HUES64 (cell line): ENCODE results near the gene COL23A1.

Experiments
- H3K27ac ChIP-seq: 2 replicates; pipeline ENCODE4 v1.7.0; 2013; ENCODE audit warnings: low read depth, low read length, inconsistent platforms
- H3K27me3 ChIP-seq: 2 replicates; pipeline ENCODE4 v1.6.1; 2013; ENCODE audit warnings: mild to moderate bottlenecking, low read length; ENCODE audit not compliant: insufficient read depth
- H3K36me3 ChIP-seq: 2 replicates; pipeline ENCODE4 v1.6.1; 2013; ENCODE audit warnings: mild to moderate bottlenecking, low read length; ENCODE audit not compliant: insufficient read depth
- H3K4me1 ChIP-seq: 2 replicates; pipeline ENCODE4 v1.6.1; 2013; ENCODE audit warnings: mild to moderate bottlenecking, low read length, moderate library complexity; ENCODE audit not compliant: insufficient read depth
- H3K4me3 ChIP-seq: 2 replicates; pipeline ENCODE4 v1.5.1; 2013; ENCODE audit warnings: mild to moderate bottlenecking, low read length, moderate library complexity
- H3K9ac ChIP-seq: 2 replicates; pipeline ENCODE4 v1.6.1; 2013; ENCODE audit warnings: mild to moderate bottlenecking, low read depth, low read length
- H3K9me3 ChIP-seq: 2 replicates; pipeline ENCODE4 v1.6.1; 2013; ENCODE audit warnings: low read depth, low read length; ENCODE audit not compliant: insufficient read depth
- WGBS: fragments of 150-250, 120-280 bp; methylation state at CpG from one replicate; pipeline ENCODE4 v1.1.7; 2013; ENCODE audit warnings: missing lambda C conversion rate; 5-methylcytosine and 5-hydroxymethylcytosine counted together

Gene COL23A1

GRCh38 chr5:178465228-178465860 is 124.8 kb downstream of the COL23A1 start:
- no peaks in the 10 kb centered on the region for H3K36me3 ChIP-seq
- H3K4me1 ChIP-seq = peaks cover 20% of the 10 kb centered on the region
- no peak overlapping the region for H3K4me3 ChIP-seq
- H3K9ac ChIP-seq = no peak overlapping the region
- 90% methylated on average over 19 of the region's 19 CpGs for WGBS
- H3K27ac ChIP-seq = no peak overlapping the region
- H3K9me3 ChIP-seq = no peaks in the 10 kb centered on the region
- H3K27me3 ChIP-seq = no peaks in the 10 kb centered on the region

GRCh38 chr5:178464431-178465048 is 125.7 kb downstream of the COL23A1 start:
- 90% methylated on average over 14 of the region's 14 CpGs for WGBS
- no peak overlapping the region for H3K27ac ChIP-seq
- no peak overlapping the region for H3K9ac ChIP-seq
- H3K4me3 ChIP-seq = no peak overlapping the region
- H3K9me3 ChIP-seq = no peaks in the 10 kb centered on the region
- no peaks in the 10 kb centered on the region for H3K27me3 ChIP-seq
- peaks cover 20% of the 10 kb centered on the region for H3K4me1 ChIP-seq
- H3K36me3 ChIP-seq = no peaks in the 10 kb centered on the region

- peaks cover 20% of the 10 kb centered on the region for H3K4me1 ChIP-seq
These were observed 126.7 kb downstream of the COL23A1 start for GRCh38 chr5:178463321-178464155.

GRCh38 chr5:178462816-178463215 is 127.4 kb downstream of the COL23A1 start:
- Histone ChIP-seq H3K9ac (no peak overlapping the region), H3K27me3 (no peaks in the 10 kb centered on the region), H3K4me3 (no peak overlapping the region), H3K4me1 (peaks cover 20% of the 10 kb centered on the region), H3K36me3 (no peaks in the 10 kb centered on the region), H3K9me3 (no peaks in the 10 kb centered on the region), H3K27ac (peak overlapping the region; percentile 27; the same call in 1 of the 2 replicates)
- 91% methylated on average over 13 of the region's 13 CpGs for WGBS

More at GRCh38 chr5:178463321-178464155, 126.7 kb downstream of the COL23A1 start:
- no peaks in the 10 kb centered on the region for H3K27me3 ChIP-seq
- no peak overlapping the region for H3K4me3 ChIP-seq
- 93% methylated on average over 30 of the region's 30 CpGs for WGBS
- no peak overlapping the region for H3K27ac ChIP-seq
- no peaks in the 10 kb centered on the region for H3K9me3 ChIP-seq
- no peak overlapping the region for H3K9ac ChIP-seq
- no peaks in the 10 kb centered on the region for H3K36me3 ChIP-seq

- H3K27me3 ChIP-seq = no peaks in the 10 kb centered on the region
- H3K27ac ChIP-seq = peak overlapping the region; percentile 60
- H3K4me3 ChIP-seq = no peak overlapping the region
- no peaks in the 10 kb centered on the region for H3K9me3 ChIP-seq
- H3K9ac ChIP-seq = no peak overlapping the region
- no peaks in the 10 kb centered on the region for H3K36me3 ChIP-seq
- H3K4me1 ChIP-seq = peaks cover 20% of the 10 kb centered on the region
These were observed 128.1 kb downstream of the COL23A1 start for GRCh38 chr5:178462076-178462475.

GRCh38 chr5:178461004-178461730 is 129.0 kb downstream of the COL23A1 start:
- H3K9ac ChIP-seq = no peak overlapping the region
- no peak overlapping the region for H3K4me3 ChIP-seq
- H3K9me3 ChIP-seq = no peaks in the 10 kb centered on the region
- peak overlapping the region; percentile 60; the same call in 1 of the 2 replicates for H3K27ac ChIP-seq
- H3K36me3 ChIP-seq = no peaks in the 10 kb centered on the region
- H3K4me1 ChIP-seq = peaks cover 20% of the 10 kb centered on the region
- no peaks in the 10 kb centered on the region for H3K27me3 ChIP-seq
- 46% methylated on average over 12 of the region's 12 CpGs for WGBS

- H3K9ac ChIP-seq = no peak overlapping the region
- WGBS = 89% methylated on average over 3 of the region's 5 CpGs
- H3K27ac ChIP-seq = no peak overlapping the region
- H3K4me3 ChIP-seq = no peak overlapping the region
- no peaks in the 10 kb centered on the region for H3K36me3 ChIP-seq
- H3K4me1 ChIP-seq = peaks cover 20% of the 10 kb centered on the region
- H3K9me3 ChIP-seq = no peaks in the 10 kb centered on the region
- H3K27me3 ChIP-seq = no peaks in the 10 kb centered on the region
These were observed 129.6 kb downstream of the COL23A1 start for GRCh38 chr5:178460598-178460997.

- WGBS = 96% methylated on average over 3 of the region's 3 CpGs
These were observed 130.0 kb downstream of the COL23A1 start for GRCh38 chr5:178460174-178460573.

GRCh38 chr5:178458140-178458539 is 132.1 kb downstream of the COL23A1 start:
- no peak overlapping the region for H3K9ac ChIP-seq
- peaks cover 20% of the 10 kb centered on the region for H3K4me1 ChIP-seq
- H3K27me3 ChIP-seq = no peaks in the 10 kb centered on the region
- H3K9me3 ChIP-seq = no peaks in the 10 kb centered on the region
- 89% methylated on average over 8 of the region's 8 CpGs for WGBS
- no peaks in the 10 kb centered on the region for H3K36me3 ChIP-seq
- no peak overlapping the region for H3K4me3 ChIP-seq
- H3K27ac ChIP-seq = no peak overlapping the region

More at GRCh38 chr5:178460174-178460573, 130.0 kb downstream of the COL23A1 start:
- no peaks in the 10 kb centered on the region for H3K36me3 ChIP-seq
- peaks cover 20% of the 10 kb centered on the region for H3K4me1 ChIP-seq
- no peaks in the 10 kb centered on the region for H3K27me3 ChIP-seq
- no peak overlapping the region for H3K9ac ChIP-seq
- H3K4me3 ChIP-seq = no peak overlapping the region
- H3K9me3 ChIP-seq = no peaks in the 10 kb centered on the region
- H3K27ac ChIP-seq = no peak overlapping the region

- Histone ChIP-seq H3K36me3 (no peaks in the 10 kb centered on the region), H3K27me3 (no peaks in the 10 kb centered on the region), H3K27ac (no peak overlapping the region), H3K4me1 (peaks cover 19% of the 10 kb centered on the region), H3K9me3 (no peaks in the 10 kb centered on the region), H3K4me3 (no peak overlapping the region), H3K9ac (no peak overlapping the region)
- 88% methylated on average over 1 of the region's 4 CpGs for WGBS
These were observed 132.7 kb downstream of the COL23A1 start for GRCh38 chr5:178457471-178457870.

- no peak overlapping the region for H3K9ac ChIP-seq
- no peak overlapping the region for H3K4me3 ChIP-seq
- H3K36me3 ChIP-seq = no peaks in the 10 kb centered on the region
- WGBS = 86% methylated on average over 14 of the region's 14 CpGs
- no peaks in the 10 kb centered on the region for H3K9me3 ChIP-seq
- H3K4me1 ChIP-seq = peaks cover 6% of the 10 kb centered on the region; the same call in 1 of the 2 replicates
- H3K27me3 ChIP-seq = no peaks in the 10 kb centered on the region
- no peak overlapping the region for H3K27ac ChIP-seq
These were observed 134.7 kb downstream of the COL23A1 start for GRCh38 chr5:178455480-178455835.
